Effector CD4-positive, alpha-beta T cell (primary cell): ENCODE results near the gene CDS1.
"Not testable (repeated sequence)": the region's sequence is repeated elsewhere in the genome, so short reads cannot be mapped to it uniquely, and the experiment has no call there.

Experiments used
- DNase-seq: peaks from one replicate; pipeline ENCODE4 v3.0.0-alpha.2; 2020
- total RNA-seq: gene quantifications from one replicate; lab custom pipeline; 2026; lab: John Stamatoyannopoulos, UW

The CDS1 gene
- 0.94 reads per million for total RNA-seq

DNA sequence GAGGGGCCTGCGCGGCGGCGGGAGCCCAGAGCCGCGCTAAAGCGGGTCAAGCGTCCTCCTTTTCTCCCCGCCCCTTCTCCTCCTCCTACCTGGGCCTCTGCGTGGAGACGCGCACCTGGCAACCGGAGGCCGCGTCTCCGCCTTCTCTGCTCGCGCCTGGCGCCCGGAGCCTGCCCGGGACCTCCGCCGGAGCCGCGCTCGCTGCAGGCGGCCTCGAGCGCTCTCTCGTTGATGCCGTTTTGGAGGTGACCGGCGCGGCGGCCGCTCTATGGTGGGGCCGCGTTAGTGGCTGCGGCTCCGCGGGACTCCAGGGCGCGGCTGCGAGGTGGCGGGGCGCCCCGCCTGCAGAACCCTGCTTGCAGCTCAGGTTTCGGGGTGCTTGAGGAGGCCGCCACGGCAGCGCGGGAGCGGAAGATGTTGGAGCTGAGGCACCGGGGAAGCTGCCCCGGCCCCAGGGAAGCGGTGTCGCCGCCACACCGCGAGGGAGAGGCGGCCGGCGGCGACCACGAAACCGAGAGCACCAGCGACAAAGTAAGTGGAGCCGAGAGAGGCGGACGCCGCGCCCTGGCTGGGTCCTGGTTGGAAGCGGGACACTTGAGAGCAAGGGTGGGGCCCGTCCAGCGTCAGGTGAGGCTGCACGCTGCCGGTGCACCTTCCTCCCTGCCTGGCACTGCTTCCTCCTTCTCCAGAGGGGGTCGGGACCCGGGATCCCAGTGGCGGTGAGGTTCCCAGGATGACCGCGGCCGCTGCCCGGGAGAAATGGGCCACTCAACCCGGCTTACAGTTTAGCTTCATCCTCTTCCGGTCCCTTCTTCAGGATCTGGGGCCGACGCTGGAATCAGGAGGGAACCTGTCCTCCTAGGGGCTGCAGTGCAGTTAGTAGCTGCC, at the start of gene CDS1:
TSS of gene CDS1 (plus strand) at position 140 of the 888 bp plus-strand sequence. CDS start at position 415, 275 bp downstream.
- peak; percentile 4 for DNase-seq

GRCh38 chr4:84535901-84536300, 47.0 kb upstream of the CDS1 start:
- no peak for DNase-seq

- DNase-seq: no peak
Measured at GRCh38 chr4:84545093-84545492, 37.8 kb upstream of the CDS1 start.

- no peak for DNase-seq
Measured at GRCh38 chr4:84547211-84547610, 35.7 kb upstream of the CDS1 start.

DNA sequence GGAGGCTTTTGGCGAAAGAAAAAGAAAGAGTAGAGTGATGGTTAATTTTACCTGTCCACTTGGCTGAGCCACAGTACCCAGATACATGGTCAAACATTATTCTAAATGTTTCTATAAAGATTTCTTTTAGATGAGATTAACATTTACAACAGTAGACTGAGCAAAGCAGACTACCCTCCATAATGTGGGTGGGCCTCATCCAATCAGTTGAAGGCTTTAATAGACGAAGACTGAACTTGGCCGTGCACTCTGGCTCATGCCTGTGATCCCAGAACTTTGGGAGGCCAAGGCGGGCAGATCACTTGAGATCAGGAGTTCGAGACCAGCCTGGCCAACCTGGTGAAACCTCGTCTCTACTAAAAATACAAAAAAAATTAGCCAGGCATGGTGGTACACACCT, 33.7 kb upstream of the CDS1 start:
- not testable (repeated sequence) for DNase-seq

- no peak for DNase-seq
Measured at GRCh38 chr4:84562156-84562555, 20.8 kb upstream of the CDS1 start.

DNA sequence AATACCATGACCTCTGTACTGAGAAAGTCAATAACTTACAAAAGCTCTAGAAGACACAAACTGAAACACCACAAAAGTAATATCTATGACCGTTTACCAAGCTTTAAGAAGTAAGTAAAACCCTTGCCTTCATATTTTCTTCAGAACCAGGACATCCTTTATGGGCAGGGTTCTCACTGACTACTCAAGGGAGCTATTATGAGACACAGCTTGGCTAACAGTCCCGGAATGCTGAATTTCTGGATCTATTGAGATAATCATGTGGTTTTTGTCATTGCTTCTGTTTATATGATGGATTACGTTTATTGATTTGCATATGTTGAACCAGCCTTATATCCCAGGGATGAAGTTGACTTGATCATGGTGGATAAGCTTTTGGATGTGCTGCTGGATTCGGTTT, 19.9 kb upstream of the CDS1 start:
- no peak for DNase-seq

- DNase-seq: no peak
Measured at GRCh38 chr4:84565951-84566350, 17.0 kb upstream of the CDS1 start.

GRCh38 chr4:84568496-84568895, 14.4 kb upstream of the CDS1 start:
- no peak for DNase-seq

DNA sequence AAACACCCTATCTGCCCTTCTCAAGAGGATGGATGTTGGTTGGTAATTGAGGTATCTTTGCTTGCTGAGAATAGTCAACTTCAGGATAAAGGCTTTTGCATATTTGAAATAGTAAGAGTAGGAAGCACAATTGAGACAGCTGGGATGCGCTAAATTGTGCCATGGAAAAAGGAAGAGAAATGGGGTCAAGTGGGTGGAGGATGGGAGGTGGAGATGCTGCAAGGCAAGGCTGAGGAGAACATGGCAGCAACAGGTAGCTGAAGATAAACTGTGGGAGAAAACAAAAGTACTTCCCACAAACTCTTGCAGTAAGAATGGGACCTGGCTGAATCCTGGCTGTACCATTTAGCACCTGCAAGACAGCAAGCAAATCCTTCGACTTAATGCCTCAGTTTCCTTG, 13.9 kb upstream of the CDS1 start:
- DNase-seq: no peak

GRCh38 chr4:84573385-84574068, 9.4 kb upstream of the CDS1 start:
- DNase-seq: no peak

DNA sequence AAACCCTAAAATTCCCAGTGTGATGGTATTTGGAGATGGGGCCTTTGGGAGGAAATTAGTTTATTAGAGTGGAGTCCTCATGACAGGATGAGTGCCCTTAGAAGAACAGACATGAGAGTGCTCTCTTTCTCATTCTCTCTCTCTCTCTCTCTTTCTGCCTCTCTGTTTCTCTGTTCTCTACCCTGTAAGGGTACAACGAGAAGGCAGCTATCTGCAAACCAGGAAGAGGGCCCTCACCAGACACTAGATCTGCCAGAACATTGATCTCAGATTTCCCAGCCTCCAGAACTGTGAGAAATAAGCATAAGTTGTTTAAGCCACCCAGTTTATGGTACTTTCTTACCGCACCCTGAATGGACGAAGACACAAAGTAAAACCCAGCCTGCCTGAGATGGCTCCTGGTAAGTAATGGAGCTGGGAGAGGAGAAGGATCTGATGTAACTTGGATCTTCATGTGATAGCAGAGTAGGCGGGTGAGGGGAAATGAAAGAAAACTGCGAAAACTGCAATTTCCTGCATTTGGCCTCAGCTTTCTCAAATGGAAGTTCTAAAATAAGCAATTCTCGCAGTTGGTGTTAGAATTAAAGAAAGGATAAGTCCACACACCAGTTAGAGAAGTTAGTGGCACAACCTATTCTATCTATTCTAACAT, 8.7 kb upstream of the CDS1 start:
- DNase-seq: no peak

- DNase-seq: no peak
Measured at GRCh38 chr4:84578540-84579402, 4.2 kb upstream of the CDS1 start.

- no peak for DNase-seq
Measured at GRCh38 chr4:84579403-84579776, 3.5 kb upstream of the CDS1 start.

DNA sequence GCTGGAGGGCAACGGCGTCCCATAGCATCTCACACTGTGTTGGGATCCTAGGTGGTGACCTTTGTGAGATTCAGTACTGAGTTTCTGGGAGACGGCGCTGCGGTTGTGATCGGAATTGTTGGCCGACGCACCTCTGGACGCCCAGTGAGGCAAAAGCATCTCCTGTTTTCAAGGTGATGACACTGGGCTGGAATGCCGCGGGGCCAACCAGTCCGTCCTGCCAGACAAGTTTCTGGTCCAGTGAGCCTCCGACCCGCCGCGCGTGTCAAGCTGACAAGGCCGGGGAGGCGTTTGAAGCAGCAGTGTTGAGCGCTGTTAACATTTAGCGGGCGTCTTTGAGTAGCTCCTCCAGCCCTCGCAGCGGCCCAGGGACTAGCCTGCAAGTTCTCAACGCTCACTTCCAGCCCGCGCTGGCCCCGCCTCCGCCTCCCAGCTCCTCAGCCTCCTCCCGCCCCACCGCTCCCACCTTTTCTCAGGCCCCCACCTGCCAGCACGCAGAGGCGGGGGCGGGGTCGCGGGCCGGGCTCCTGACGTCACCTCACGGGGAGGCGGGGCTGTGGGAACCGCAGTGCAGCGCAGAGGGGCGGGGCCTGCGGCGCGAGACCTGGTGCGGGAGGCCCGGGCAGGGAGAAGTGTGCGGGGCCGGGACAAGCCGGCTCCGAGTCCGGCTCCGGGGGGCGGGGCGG, 482 bp upstream of the CDS1 start:
- peak; percentile 82 for DNase-seq

- no peak for DNase-seq
Measured at GRCh38 chr4:84583876-84584380, 1.0 kb downstream of the CDS1 start.

DNA sequence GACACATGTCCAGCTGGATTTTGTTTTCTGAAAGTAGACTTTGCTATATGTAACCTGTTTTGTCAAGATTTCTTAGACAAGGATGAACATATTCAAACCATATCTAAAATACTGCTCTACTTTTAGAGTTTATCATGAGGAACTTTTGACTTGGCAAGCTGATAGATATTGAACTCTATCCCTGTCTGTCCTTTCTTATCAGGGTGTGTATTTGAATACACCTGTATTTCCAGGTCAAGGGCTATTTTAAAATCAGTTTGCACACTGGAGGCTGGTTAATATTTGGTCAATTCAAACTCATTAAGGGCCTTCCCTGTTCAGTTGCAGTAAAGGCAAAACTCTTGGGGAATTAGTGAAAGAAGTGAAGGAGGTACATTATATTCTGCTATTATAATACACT, 2.3 kb downstream of the CDS1 start:
- no peak for DNase-seq

- DNase-seq: no peak
Measured at GRCh38 chr4:84594724-84595123, 11.8 kb downstream of the CDS1 start.

DNA sequence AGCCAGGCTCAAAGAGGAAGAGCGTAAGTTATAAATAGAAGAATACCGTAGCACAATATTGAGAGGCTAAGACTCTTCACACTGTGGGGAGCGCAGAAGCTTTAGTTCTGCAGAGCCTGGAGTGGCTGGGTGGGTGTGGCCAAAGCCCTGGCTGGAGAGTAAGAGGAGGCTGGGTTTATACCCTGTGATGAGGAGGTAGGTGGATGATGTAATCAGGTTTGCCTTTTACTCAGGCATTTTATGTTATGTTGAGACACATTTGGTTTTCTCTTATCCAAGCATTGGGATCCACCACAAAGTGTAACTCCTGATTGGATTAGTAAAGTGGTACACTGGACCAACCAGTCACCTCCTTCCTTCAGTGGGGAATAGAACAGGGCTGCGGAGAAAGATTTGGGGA, 13.9 kb downstream of the CDS1 start:
- DNase-seq: no peak

DNA sequence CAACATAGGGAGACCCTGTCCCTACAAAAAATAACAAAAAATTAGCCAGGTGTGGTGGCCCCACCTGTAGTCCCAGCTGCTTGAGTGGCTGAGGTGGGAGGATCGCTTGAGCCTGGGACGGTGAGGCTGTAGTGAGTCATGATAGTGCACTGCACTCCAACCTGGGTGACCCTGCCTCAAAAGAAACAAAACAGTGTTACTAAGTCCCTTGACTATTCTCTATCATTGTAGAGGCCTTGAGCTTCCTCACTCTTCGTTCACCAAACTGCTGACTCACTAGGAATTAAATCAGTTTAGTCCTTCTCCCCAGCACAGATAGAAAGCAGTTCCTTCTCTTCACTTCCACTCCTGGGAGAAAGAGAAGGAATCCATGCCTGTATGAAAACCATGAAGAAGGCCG, 14.5 kb downstream of the CDS1 start:
- no peak for DNase-seq

DNA sequence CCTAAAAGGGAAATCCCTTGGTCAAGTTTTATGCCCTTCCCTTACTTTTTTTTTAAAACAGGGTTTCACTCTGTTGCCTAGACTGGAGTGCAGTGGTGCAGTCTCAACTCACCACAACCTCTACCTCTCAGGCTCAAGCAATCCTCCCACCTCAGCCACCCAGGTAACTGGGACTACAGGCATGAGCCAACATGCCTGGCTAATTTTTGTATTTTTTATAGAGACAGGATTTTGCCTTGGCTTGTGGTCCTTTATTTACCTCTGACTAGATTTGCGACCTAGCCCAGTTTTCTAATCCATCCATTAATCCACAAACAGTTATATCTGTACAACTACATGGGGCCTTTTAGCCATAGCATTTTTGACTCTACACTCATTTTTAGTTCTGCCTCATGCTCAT, 23.7 kb downstream of the CDS1 start:
- DNase-seq: no peak

- no peak for DNase-seq
Measured at GRCh38 chr4:84611531-84611930, 28.6 kb downstream of the CDS1 start.
